H1 (cell line): ENCODE results near the gene MBD3.

ENCODE experiments used
- BRCA1 ChIP-seq: IDR thresholded peaks from 2 replicates; pipeline ENCODE4 v1.6.1; 2012; ENCODE audit warnings: low read depth, low read length, improper control_type of control experiment
- CEBPB ChIP-seq: IDR thresholded peaks from 2 replicates; pipeline ENCODE4 v1.6.1; 2012; ENCODE audit warnings: low read depth, low read length
- EZH2 ChIP-seq: fragments of 200-600 bp; sonication (generic); IDR thresholded peaks from 2 replicates; pipeline ENCODE4 v1.7.1; 2012; ENCODE audit warnings: low read depth, mild to moderate bottlenecking, moderate library complexity, low read length, inconsistent platforms; ENCODE audit not compliant: severe bottlenecking
- POLR2A ChIP-seq, 2 experiments: IDR thresholded peaks; 1 replicate in 1 of 2; 2 replicates in 1 of 2; pipeline ENCODE4 v1.6.1; 2011; ENCODE audit warnings: low read depth in 2 of 2, low read length in 2 of 2, mild to moderate bottlenecking in 2 of 2; ENCODE audit errors: control extremely low read depth in 1 of 2
- POLR2AphosphoS5 ChIP-seq: IDR thresholded peaks from 2 replicates; pipeline ENCODE4 v1.6.1; 2011; ENCODE audit warnings: low read depth, low read length
- RAD21 ChIP-seq, 2 experiments: IDR thresholded peaks in 1 of 2; conservative IDR thresholded peaks in 1 of 2; 2 replicates each; pipeline ENCODE4 v1.6.1; 2011; ENCODE audit warnings: low read depth in 2 of 2, low read length in 2 of 2, improper control_type of control experiment in 1 of 2, inconsistent platforms in 1 of 2, mild to moderate bottlenecking in 1 of 2, moderate library complexity in 1 of 2
- RFX5 ChIP-seq: IDR thresholded peaks from 2 replicates; pipeline ENCODE4 v1.6.1; 2011; ENCODE audit warnings: low read depth, low read length, improper control_type of control experiment, borderline replicate concordance
- SIRT6 ChIP-seq: IDR thresholded peaks from one replicate; pipeline ENCODE4 v1.7.1; 2012; ENCODE audit warnings: low read length, inconsistent platforms
- TAF1 ChIP-seq: IDR thresholded peaks from 2 replicates; pipeline ENCODE4 v1.6.1; 2011; ENCODE audit warnings: mild to moderate bottlenecking, low read depth, low read length
- TAF7 ChIP-seq: optimal IDR thresholded peaks from 2 replicates; pipeline ENCODE3; 2011; ENCODE audit warnings: low read depth, mild to moderate bottlenecking, inconsistent platforms, low read length, moderate library complexity, borderline replicate concordance
- YY1 ChIP-seq: IDR thresholded peaks from 2 replicates; pipeline ENCODE4 v1.6.1; 2011; ENCODE audit warnings: low read depth, mild to moderate bottlenecking, low read length
- TF ChIP-seq, protein P1 (sequence below), 3 experiments: IDR thresholded peaks; 1 replicate in 2 of 3; 2 replicates in 1 of 3; pipeline versions ENCODE4 v1.5.1 to v1.6.1; 2011; ENCODE audit warnings: low read length in 3 of 3, mild to moderate bottlenecking in 3 of 3, inconsistent platforms in 2 of 3, low read depth in 1 of 3, moderate library complexity in 1 of 3; ENCODE audit not compliant: insufficient read depth in 1 of 3; ENCODE audit errors: control extremely low read depth in 1 of 3
- TF ChIP-seq, protein P2 (sequence below): IDR thresholded peaks from 2 replicates; pipeline ENCODE4 v1.6.1; 2011; ENCODE audit warnings: low read length, improper control_type of control experiment
- TF ChIP-seq, protein P3 (sequence below): IDR thresholded peaks from 2 replicates; pipeline ENCODE4 v1.6.1; 2012; ENCODE audit warnings: low read length, inconsistent platforms

DNA sequence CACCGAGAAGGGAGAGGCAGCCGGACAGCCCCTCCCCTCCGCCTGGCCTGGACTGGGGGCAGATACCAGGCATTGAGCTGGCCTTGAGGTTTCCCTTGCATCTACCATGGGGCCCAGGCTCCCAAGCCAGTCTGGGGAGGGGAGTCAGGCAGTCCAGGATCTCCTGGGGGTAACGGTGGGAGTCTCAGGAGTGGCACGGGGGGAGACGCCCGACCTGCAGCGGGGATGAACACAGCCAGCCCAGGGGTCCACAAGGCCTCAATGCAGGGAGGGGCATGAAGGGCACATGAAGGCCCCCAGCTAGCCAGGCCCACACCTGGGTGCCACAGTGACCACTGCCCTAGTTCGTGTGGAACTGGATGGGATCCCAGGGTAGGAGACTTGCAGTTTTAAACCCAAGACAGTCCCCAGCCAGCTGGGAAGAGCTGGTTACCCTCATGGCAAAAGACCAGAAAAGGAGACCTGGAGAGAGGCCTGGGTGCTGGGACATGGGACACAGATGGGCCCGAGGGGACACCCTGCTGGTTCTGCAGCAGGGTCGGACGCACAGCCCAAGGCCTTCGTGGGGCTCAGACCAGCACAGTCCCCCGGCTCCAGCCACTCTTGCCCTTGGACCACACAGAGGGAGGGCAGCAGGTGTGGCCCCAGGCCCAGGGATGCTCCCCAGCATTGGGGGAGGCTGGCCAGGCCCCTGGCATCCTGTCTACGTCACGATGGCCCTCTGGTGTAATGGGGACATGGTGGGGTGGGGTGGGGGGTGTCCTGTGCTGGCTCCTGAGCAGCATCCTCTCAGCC, 17.2 kb upstream of the MBD3 start:
- TF ChIP-seq, protein P1, sequence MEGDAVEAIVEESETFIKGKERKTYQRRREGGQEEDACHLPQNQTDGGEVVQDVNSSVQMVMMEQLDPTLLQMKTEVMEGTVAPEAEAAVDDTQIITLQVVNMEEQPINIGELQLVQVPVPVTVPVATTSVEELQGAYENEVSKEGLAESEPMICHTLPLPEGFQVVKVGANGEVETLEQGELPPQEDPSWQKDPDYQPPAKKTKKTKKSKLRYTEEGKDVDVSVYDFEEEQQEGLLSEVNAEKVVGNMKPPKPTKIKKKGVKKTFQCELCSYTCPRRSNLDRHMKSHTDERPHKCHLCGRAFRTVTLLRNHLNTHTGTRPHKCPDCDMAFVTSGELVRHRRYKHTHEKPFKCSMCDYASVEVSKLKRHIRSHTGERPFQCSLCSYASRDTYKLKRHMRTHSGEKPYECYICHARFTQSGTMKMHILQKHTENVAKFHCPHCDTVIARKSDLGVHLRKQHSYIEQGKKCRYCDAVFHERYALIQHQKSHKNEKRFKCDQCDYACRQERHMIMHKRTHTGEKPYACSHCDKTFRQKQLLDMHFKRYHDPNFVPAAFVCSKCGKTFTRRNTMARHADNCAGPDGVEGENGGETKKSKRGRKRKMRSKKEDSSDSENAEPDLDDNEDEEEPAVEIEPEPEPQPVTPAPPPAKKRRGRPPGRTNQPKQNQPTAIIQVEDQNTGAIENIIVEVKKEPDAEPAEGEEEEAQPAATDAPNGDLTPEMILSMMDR (IDR thresholded peaks at IDR 0.05; ENCODE audit: control extremely low read depth in 1 of 3, insufficient read depth in 1 of 3, low read depth in 1 of 3, low read length in 3 of 3), result no peak
- no peak; a peak in 1 of 3 replicates for TF ChIP-seq POLR2A (IDR thresholded peaks at IDR 0.05; ENCODE audit: control extremely low read depth in 1 of 2, low read depth in 2 of 2, low read length in 2 of 2)
- no peak for TF ChIP-seq BRCA1
- no peak for TF ChIP-seq TAF7
- no peak for TF ChIP-seq POLR2AphosphoS5
- no peak for TF ChIP-seq EZH2
- TF ChIP-seq RAD21 (IDR thresholded peaks at IDR 0.05 in 1 of 2, conservative IDR thresholded peaks at IDR 0.05 in 1 of 2; ENCODE audit: low read depth in 2 of 2, low read length in 2 of 2), result no peak
- TF ChIP-seq YY1, result no peak
- no peak for TF ChIP-seq TAF1
- no peak for TF ChIP-seq SIRT6
- no peak for TF ChIP-seq CEBPB
- TF ChIP-seq, protein P2, sequence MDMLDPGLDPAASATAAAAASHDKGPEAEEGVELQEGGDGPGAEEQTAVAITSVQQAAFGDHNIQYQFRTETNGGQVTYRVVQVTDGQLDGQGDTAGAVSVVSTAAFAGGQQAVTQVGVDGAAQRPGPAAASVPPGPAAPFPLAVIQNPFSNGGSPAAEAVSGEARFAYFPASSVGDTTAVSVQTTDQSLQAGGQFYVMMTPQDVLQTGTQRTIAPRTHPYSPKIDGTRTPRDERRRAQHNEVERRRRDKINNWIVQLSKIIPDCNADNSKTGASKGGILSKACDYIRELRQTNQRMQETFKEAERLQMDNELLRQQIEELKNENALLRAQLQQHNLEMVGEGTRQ, result no peak
- no peak for TF ChIP-seq RFX5
- TF ChIP-seq, protein P3, sequence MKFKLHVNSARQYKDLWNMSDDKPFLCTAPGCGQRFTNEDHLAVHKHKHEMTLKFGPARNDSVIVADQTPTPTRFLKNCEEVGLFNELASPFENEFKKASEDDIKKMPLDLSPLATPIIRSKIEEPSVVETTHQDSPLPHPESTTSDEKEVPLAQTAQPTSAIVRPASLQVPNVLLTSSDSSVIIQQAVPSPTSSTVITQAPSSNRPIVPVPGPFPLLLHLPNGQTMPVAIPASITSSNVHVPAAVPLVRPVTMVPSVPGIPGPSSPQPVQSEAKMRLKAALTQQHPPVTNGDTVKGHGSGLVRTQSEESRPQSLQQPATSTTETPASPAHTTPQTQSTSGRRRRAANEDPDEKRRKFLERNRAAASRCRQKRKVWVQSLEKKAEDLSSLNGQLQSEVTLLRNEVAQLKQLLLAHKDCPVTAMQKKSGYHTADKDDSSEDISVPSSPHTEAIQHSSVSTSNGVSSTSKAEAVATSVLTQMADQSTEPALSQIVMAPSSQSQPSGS, result no peak
